A673 (cell line): Measurements from ENCODE around the gene ZCCHC24.

Experiments used
- CTCF ChIP-seq: fragments of 300-800, 200-600 bp; sonication (generic); conservative IDR thresholded peaks from 2 replicates; pipeline ENCODE4 v1.5.1; 2017; ENCODE audit warnings: low read depth, mild to moderate bottlenecking, antibody characterized with exemption, low read length, moderate library complexity, mixed read lengths
- EZH2 ChIP-seq: fragments of 200-600 bp; sonication (generic); IDR thresholded peaks from 2 replicates; pipeline ENCODE4 v1.6.1; 2017; ENCODE audit warnings: borderline replicate concordance, low read depth, mild to moderate bottlenecking, mixed read lengths, antibody characterized with exemption, low read length; ENCODE audit not compliant: poor library complexity, severe bottlenecking

- TF ChIP-seq CTCF (no peak), EZH2 (no peak)
Observed at GRCh38 chr10:79413196-79413595, 32.2 kb downstream of the ZCCHC24 start.
